WERI-Rb-1 (cell line): ENCODE data around the gene BMPR1A.

Source experiments
- DNase-seq: peaks from one replicate; pipeline ENCODE4 v3.0.0-alpha.2; 2020
- H3K27ac ChIP-seq: fragments of 250-450 bp; sonication (Bioruptor Pico); 2 replicates; pipeline ENCODE4 v1.5.1; 2020; ENCODE audit warnings: mild to moderate bottlenecking, moderate library complexity
- H3K27me3 ChIP-seq: fragments of 250-450 bp; sonication (Bioruptor Pico); 2 replicates; pipeline ENCODE4 v1.5.1; 2021; ENCODE audit warnings: mild to moderate bottlenecking, low read depth, moderate library complexity; ENCODE audit not compliant: insufficient read depth, severe bottlenecking
- H3K36me3 ChIP-seq: fragments of 250-450 bp; sonication (Bioruptor Pico); 2 replicates; pipeline ENCODE4 v1.5.1; 2020; ENCODE audit warnings: mild to moderate bottlenecking, moderate library complexity
- H3K4me3 ChIP-seq: 2 replicates; pipeline ENCODE4 v1.5.1; 2011; ENCODE audit warnings: low read depth, mild to moderate bottlenecking, control low read depth, low read length
- H3K9me3 ChIP-seq: fragments of 250-450 bp; sonication (Bioruptor Pico); 2 replicates; pipeline ENCODE4 v1.5.1; 2021; ENCODE audit warnings: mild to moderate bottlenecking, moderate library complexity; ENCODE audit not compliant: severe bottlenecking
- CTCF ChIP-seq: IDR thresholded peaks from 2 replicates; pipeline ENCODE4 v1.5.1; 2011; ENCODE audit warnings: low read depth, mild to moderate bottlenecking, control low read depth, inconsistent platforms, low read length

BMPR1A gene

DNA sequence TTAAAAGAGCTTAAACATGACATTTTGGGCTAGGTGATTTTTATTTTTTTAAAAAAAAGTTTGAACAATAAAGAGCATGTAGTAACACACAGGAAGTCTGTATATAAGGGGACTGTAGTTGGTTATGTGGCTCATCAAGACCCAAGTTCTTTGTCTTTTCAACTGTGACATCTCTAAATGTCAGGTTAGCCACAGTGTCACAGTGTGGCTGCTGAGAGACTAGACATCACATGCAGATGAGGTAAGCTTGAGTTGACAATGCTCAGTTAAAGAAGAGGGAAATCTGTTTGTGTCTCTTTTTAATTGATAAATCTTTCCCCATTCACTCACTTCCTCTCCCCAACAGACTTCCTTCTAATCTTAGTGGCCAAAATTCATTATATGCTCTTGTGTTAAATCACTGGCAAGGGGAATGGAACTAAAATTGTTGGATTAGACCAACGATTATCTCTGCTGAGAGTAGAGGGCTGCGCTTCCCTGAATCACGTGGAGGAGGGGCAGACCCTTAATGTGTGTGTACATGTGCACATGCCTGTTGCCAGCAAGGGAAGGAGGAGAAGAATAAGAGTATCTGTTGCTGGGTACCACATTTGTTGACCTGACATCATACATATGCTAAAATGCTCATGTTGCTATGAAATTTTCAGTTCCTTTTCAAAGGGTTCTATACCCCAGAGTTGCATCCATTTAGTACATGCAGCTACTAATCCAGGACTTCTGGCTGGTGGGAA, 122.7 kb downstream of the BMPR1A start:
- DNase-seq = peak; percentile 60
- no peak for TF ChIP-seq CTCF
- Histone ChIP-seq H3K9me3 (no peaks in the 10 kb centered on the region), H3K4me3 (no peak overlapping the region), H3K27ac (peak overlapping the region; percentile 91), H3K27me3 (no peaks in the 10 kb centered on the region), H3K36me3 (peaks cover 15% of the 10 kb centered on the region)

DNA sequence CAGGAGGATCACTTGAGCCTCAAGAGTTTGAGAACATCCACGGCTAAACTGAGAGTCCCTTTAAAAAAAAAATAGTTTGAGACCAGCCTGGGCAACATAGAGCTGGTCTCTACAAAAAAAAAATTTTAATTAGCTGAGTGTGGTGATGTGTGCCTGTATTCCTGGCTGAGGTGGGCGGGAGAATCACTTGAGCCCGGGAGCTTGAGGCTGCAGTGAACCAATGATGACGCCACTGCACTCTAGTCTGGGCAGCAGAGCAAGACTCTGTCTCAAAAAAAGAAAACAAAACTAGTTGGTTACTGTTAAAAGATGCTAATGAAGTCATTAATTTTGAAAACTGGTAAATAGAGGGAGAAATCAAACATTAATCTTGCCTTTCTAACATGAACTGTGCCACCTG, 124.6 kb downstream of the BMPR1A start:
- no peak overlapping the region for H3K4me3 ChIP-seq
- no peaks in the 10 kb centered on the region for H3K27me3 ChIP-seq
- no peak for DNase-seq
- no peak for TF ChIP-seq CTCF
- H3K27ac ChIP-seq = peak overlapping the region; percentile 91
- no peaks in the 10 kb centered on the region for H3K9me3 ChIP-seq
- peaks cover 13% of the 10 kb centered on the region for H3K36me3 ChIP-seq

GRCh38 chr10:86888585-86889381, 132.4 kb downstream of the BMPR1A start:
- Histone ChIP-seq H3K27me3 (no peaks in the 10 kb centered on the region), H3K9me3 (no peaks in the 10 kb centered on the region), H3K4me3 (no peak overlapping the region), H3K36me3 (peaks cover 22% of the 10 kb centered on the region), H3K27ac (no peak overlapping the region)
- DNase-seq = no peak
- TF ChIP-seq CTCF = no peak

DNA sequence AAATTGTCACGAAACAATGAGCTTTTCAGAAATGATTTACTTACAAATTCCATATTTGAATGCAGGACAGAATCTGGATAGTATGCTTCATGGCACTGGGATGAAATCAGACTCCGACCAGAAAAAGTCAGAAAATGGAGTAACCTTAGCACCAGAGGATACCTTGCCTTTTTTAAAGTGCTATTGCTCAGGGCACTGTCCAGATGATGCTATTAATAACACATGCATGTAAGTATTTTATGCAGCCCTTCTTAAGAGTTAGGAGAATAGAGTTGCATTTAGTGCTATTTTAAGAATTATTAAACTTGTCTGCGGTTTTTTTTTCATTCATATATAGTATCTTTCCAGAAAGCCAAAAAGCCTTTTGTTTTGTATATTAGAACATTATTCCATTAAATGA, 133.6 kb downstream of the BMPR1A start:
- Histone ChIP-seq H3K36me3 (peaks cover 34% of the 10 kb centered on the region), H3K9me3 (no peaks in the 10 kb centered on the region), H3K27ac (no peak overlapping the region), H3K27me3 (no peaks in the 10 kb centered on the region), H3K4me3 (no peak overlapping the region)
- no peak for DNase-seq
- no peak for TF ChIP-seq CTCF

- peaks cover 58% of the 10 kb centered on the region for H3K36me3 ChIP-seq
- no peak overlapping the region for H3K27ac ChIP-seq
- H3K4me3 ChIP-seq = no peak overlapping the region
- no peaks in the 10 kb centered on the region for H3K9me3 ChIP-seq
- no peak for TF ChIP-seq CTCF
- no peaks in the 10 kb centered on the region for H3K27me3 ChIP-seq
- no peak for DNase-seq
Measured at GRCh38 chr10:86898511-86898910, 142.1 kb downstream of the BMPR1A start.
